WTC11 (cell line): Measurements from ENCODE around the gene CDH3. TPM values are rescaled to one million over a fixed set of nuclear protein-coding genes. Genes with fewer than 3 reads are reported as not detected.

Experiments
- ATAC-seq: fragments of 200-7000 bp; cut with Tn5 transposase; 2 replicates; pipeline ENCODE4 v1.10.0; 2021; ENCODE audit warnings: mild to moderate bottlenecking, moderate library complexity
- CTCF ChIA-PET: fragments of 300-600 bp; sonication (Branson Sonifier 250); formaldehyde crosslinking; loops from one replicate; lab custom pipeline; 2021; ENCODE audit warnings: antibody characterized with exemption; lab: Charles Lee
- POLR2A ChIA-PET: fragments of 350-600 bp; sonication (Branson Sonifier 250); formaldehyde crosslinking; loops from one replicate; lab custom pipeline; 2021; ENCODE audit warnings: antibody characterized with exemption; lab: Charles Lee
- DNase-seq: peaks from one replicate; pipeline ENCODE4 v3.0.0; 2021; ENCODE audit warnings: low spot score
- H3K27ac Mint-ChIP-seq: 2 replicates; pipeline ENCODE4 v1.8.0; 2021; ENCODE audit warnings: mixed read lengths
- H3K27me3 Mint-ChIP-seq: 2 replicates; pipeline ENCODE4 v1.8.0; 2021; ENCODE audit warnings: low read depth, mild to moderate bottlenecking, moderate library complexity, mixed read lengths
- H3K36me3 Mint-ChIP-seq: 2 replicates; pipeline ENCODE4 v1.8.0; 2021; ENCODE audit warnings: mixed read lengths
- H3K4me1 Mint-ChIP-seq: 2 replicates; pipeline ENCODE4 v1.8.0; 2022; ENCODE audit warnings: mixed read lengths
- H3K4me3 Mint-ChIP-seq: 2 replicates; pipeline ENCODE4 v1.8.0; 2021; ENCODE audit warnings: mild to moderate bottlenecking, moderate library complexity, mixed read lengths
- H3K9me3 Mint-ChIP-seq: 2 replicates; pipeline ENCODE4 v1.8.0; 2021; ENCODE audit warnings: mixed read lengths
- AR ChIP-seq: fragments of 250-450 bp; sonication (Bioruptor Pico); IDR thresholded peaks from 2 replicates; pipeline ENCODE4 v1.9.0; 2021; ENCODE audit warnings: mild to moderate bottlenecking
- ATF1 ChIP-seq: sonication (generic); formaldehyde crosslinking; IDR thresholded peaks from 2 replicates; pipeline ENCODE4 v1.8.1; 2023; ENCODE audit warnings: mild to moderate bottlenecking, moderate library complexity, missing genetic modification reagents
- FOXK1 ChIP-seq: sonication (generic); formaldehyde crosslinking; IDR thresholded peaks from 2 replicates; pipeline ENCODE4 v1.8.0; 2022; ENCODE audit warnings: mild to moderate bottlenecking, moderate library complexity, missing genetic modification reagents
- GRHL2 ChIP-seq: fragments of 250-450 bp; sonication (Bioruptor Pico); IDR thresholded peaks from 2 replicates; pipeline ENCODE4 v1.8.0; 2022; ENCODE audit warnings: mild to moderate bottlenecking, moderate library complexity; ENCODE audit not compliant: insufficient replicate concordance, severe bottlenecking
- HMGXB4 ChIP-seq: sonication (generic); formaldehyde crosslinking; IDR thresholded peaks from 2 replicates; pipeline ENCODE4 v1.8.1; 2023; ENCODE audit warnings: mild to moderate bottlenecking, moderate library complexity, missing genetic modification reagents
- KAT7 ChIP-seq: sonication (generic); formaldehyde crosslinking; IDR thresholded peaks from 2 replicates; pipeline ENCODE4 v1.8.1; 2023; ENCODE audit warnings: missing genetic modification reagents, mild to moderate bottlenecking, borderline replicate concordance
- MXD4 ChIP-seq: fragments of 250-450 bp; sonication (Bioruptor Pico); IDR thresholded peaks from 2 replicates; pipeline ENCODE4 v1.8.0; 2021; ENCODE audit warnings: mild to moderate bottlenecking, moderate library complexity, borderline replicate concordance
- MYBL2 ChIP-seq: sonication (generic); formaldehyde crosslinking; IDR thresholded peaks from 2 replicates; pipeline ENCODE4 v1.8.1; 2023; ENCODE audit warnings: mild to moderate bottlenecking, moderate library complexity, missing genetic modification reagents
- NFE2L1 ChIP-seq: sonication (generic); formaldehyde crosslinking; IDR thresholded peaks from 2 replicates; pipeline ENCODE4 v1.8.1; 2023; ENCODE audit warnings: missing genetic modification reagents
- NR3C1 ChIP-seq: sonication (generic); formaldehyde crosslinking; conservative IDR thresholded peaks from 2 replicates; pipeline ENCODE4 v1.8.1; 2023; ENCODE audit warnings: low read depth, mild to moderate bottlenecking, missing genetic modification reagents
- ZNF138 ChIP-seq: sonication (generic); formaldehyde crosslinking; conservative IDR thresholded peaks from 2 replicates; pipeline ENCODE4 v1.8.1; 2022; ENCODE audit warnings: mild to moderate bottlenecking, moderate library complexity, missing genetic modification reagents
- ZNF317 ChIP-seq: sonication (generic); formaldehyde crosslinking; IDR thresholded peaks from 2 replicates; pipeline ENCODE4 v1.8.1; 2023; ENCODE audit warnings: low read depth, mild to moderate bottlenecking, moderate library complexity, missing genetic modification reagents, borderline replicate concordance
- ZNF396 ChIP-seq: fragments of 250-450 bp; sonication (Bioruptor Pico); IDR thresholded peaks from 2 replicates; pipeline ENCODE4 v1.8.0; 2021; ENCODE audit warnings: mild to moderate bottlenecking, moderate library complexity, borderline replicate concordance
- ZNF512 ChIP-seq: sonication (generic); formaldehyde crosslinking; IDR thresholded peaks from 2 replicates; pipeline ENCODE4 v1.8.1; 2022; ENCODE audit warnings: missing genetic modification reagents, borderline replicate concordance
- total RNA-seq: library from RNA; stranded (reverse); gene quantifications from 3 replicates; pipeline ENCODE4 v1.2.3, GENCODE V29; 2021
- TF ChIP-seq, protein P1 (sequence below): sonication (generic); formaldehyde crosslinking; IDR thresholded peaks from 2 replicates; pipeline ENCODE4 v1.8.0; 2023; ENCODE audit warnings: mild to moderate bottlenecking, missing genetic modification reagents
- TF ChIP-seq, protein P2 (sequence below): sonication (generic); formaldehyde crosslinking; IDR thresholded peaks from 2 replicates; pipeline ENCODE4 v1.8.1; 2022; ENCODE audit warnings: low read depth, missing genetic modification reagents, borderline replicate concordance

CDH3 gene
- total RNA-seq, 1 experiment from 2014 or later, result 128 TPM

- no peak for TF ChIP-seq HMGXB4 (CRISPR knock-in tag)
- TF ChIP-seq KAT7, result no peak
- TF ChIP-seq, protein P1, sequence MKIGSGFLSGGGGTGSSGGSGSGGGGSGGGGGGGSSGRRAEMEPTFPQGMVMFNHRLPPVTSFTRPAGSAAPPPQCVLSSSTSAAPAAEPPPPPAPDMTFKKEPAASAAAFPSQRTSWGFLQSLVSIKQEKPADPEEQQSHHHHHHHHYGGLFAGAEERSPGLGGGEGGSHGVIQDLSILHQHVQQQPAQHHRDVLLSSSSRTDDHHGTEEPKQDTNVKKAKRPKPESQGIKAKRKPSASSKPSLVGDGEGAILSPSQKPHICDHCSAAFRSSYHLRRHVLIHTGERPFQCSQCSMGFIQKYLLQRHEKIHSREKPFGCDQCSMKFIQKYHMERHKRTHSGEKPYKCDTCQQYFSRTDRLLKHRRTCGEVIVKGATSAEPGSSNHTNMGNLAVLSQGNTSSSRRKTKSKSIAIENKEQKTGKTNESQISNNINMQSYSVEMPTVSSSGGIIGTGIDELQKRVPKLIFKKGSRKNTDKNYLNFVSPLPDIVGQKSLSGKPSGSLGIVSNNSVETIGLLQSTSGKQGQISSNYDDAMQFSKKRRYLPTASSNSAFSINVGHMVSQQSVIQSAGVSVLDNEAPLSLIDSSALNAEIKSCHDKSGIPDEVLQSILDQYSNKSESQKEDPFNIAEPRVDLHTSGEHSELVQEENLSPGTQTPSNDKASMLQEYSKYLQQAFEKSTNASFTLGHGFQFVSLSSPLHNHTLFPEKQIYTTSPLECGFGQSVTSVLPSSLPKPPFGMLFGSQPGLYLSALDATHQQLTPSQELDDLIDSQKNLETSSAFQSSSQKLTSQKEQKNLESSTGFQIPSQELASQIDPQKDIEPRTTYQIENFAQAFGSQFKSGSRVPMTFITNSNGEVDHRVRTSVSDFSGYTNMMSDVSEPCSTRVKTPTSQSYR (CRISPR knock-in tag), result no peak
- no peak for TF ChIP-seq ZNF317 (CRISPR knock-in tag)
- no peak for TF ChIP-seq NFE2L1 (CRISPR knock-in tag)
- TF ChIP-seq, protein P2, sequence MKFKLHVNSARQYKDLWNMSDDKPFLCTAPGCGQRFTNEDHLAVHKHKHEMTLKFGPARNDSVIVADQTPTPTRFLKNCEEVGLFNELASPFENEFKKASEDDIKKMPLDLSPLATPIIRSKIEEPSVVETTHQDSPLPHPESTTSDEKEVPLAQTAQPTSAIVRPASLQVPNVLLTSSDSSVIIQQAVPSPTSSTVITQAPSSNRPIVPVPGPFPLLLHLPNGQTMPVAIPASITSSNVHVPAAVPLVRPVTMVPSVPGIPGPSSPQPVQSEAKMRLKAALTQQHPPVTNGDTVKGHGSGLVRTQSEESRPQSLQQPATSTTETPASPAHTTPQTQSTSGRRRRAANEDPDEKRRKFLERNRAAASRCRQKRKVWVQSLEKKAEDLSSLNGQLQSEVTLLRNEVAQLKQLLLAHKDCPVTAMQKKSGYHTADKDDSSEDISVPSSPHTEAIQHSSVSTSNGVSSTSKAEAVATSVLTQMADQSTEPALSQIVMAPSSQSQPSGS (CRISPR knock-in tag), result no peak
- no peak for TF ChIP-seq NR3C1 (CRISPR knock-in tag)
- no peak for TF ChIP-seq FOXK1 (CRISPR knock-in tag)
- no peak for TF ChIP-seq ATF1 (CRISPR knock-in tag)
Measured at GRCh38 chr16:68686905-68687304, 41.8 kb downstream of the CDH3 start (continued).

DNA sequence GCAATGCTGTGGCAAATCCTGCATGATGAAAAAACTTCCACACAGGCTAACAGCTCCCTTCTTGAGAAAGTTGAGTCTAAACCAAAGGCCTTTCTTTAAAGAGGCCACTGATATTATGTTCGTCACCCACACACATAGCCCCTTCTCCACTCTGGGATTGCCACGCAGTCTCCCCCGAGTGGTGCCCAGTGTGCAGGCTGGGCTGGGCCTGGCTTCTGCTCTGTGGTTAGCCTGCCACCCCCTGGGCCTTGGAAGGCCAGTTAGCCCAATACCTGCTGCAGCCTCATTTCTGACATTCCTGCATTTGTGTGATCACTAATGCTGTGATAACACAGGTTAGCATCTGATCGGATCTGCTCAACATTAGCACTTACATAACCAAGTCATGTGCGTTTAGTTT is 44.8 kb downstream of the CDH3 start:
- Mint-ChIP-seq H3K9me3 (no peaks in the 10 kb centered on the region), H3K27me3 (no peaks in the 10 kb centered on the region), H3K36me3 (peaks cover 70% of the 10 kb centered on the region), H3K27ac (0 out of 2 replicates have a peak overlapping the region, but pooled peaks have one; percentile 39), H3K4me1 (no peaks in the 10 kb centered on the region), H3K4me3 (no peak overlapping the region)
- ATAC-seq (peak; percentile 47), DNase-seq (no peak)
- no peak for TF ChIP-seq AR
- TF ChIP-seq MXD4, result no peak
- TF ChIP-seq ZNF317 (CRISPR knock-in tag), result no peak
- TF ChIP-seq, protein P1 (CRISPR knock-in tag), result no peak
- no peak for TF ChIP-seq ZNF512
- no peak for TF ChIP-seq GRHL2 (CRISPR knock-in tag)
- TF ChIP-seq, protein P2 (CRISPR knock-in tag), result no peak
- TF ChIP-seq MYBL2 (CRISPR knock-in tag), result no peak
- TF ChIP-seq ZNF138 (CRISPR knock-in tag), result no peak
- no peak for TF ChIP-seq ZNF396 (CRISPR knock-in tag)
- CTCF ChIA-PET, result interaction anchor here (0.7 kb wide), 1 partner anchor 99 kb away, joined by 3 read pairs; no protein-coding TSS in a partner anchor
- POLR2A ChIA-PET, result no interaction called here
